H9 (cell line): ENCODE results near the gene APBB2. TPM values are rescaled to one million over a fixed set of nuclear protein-coding genes. Genes with fewer than 3 reads are reported as not detected.

Experiments
- DNase-seq: peaks from one replicate; pipeline ENCODE4 v3.0.0-alpha.2; 2017
- H2AFZ ChIP-seq: one replicate; pipeline ENCODE4 v1.6.1; 2013; ENCODE audit warnings: mild to moderate bottlenecking, low read length, control low read depth, moderate library complexity
- H2AK5ac ChIP-seq: 2 replicates; pipeline ENCODE4 v1.6.1; 2013; ENCODE audit warnings: low read length, control low read depth, mixed read lengths; ENCODE audit not compliant: insufficient read length
- H2BK120ac ChIP-seq: one replicate; pipeline ENCODE4 v1.6.1; 2013; ENCODE audit warnings: low read depth, mild to moderate bottlenecking, low read length, control low read depth, inconsistent platforms; ENCODE audit not compliant: poor library complexity, severe bottlenecking
- H2BK12ac ChIP-seq: 2 replicates; pipeline ENCODE4 v1.6.1; 2013; ENCODE audit warnings: low read length, control low read depth, mixed read lengths, low read depth; ENCODE audit not compliant: insufficient read length
- H2BK15ac ChIP-seq: 2 replicates; pipeline ENCODE4 v1.6.1; 2013; ENCODE audit warnings: low read depth, low read length, control low read depth
- H2BK20ac ChIP-seq: one replicate; pipeline ENCODE4 v1.6.1; 2013; ENCODE audit warnings: low read depth, mild to moderate bottlenecking, low read length, control low read depth, inconsistent platforms; ENCODE audit not compliant: poor library complexity, severe bottlenecking
- H2BK5ac ChIP-seq: 2 replicates; pipeline ENCODE4 v1.6.1; 2013; ENCODE audit warnings: low read length, control low read depth, mixed read lengths; ENCODE audit not compliant: insufficient read length
- H3K14ac ChIP-seq: 2 replicates; pipeline ENCODE4 v1.6.1; 2013; ENCODE audit warnings: low read length, control low read depth; ENCODE audit not compliant: insufficient read depth
- H3K18ac ChIP-seq: 2 replicates; pipeline ENCODE4 v1.6.1; 2013; ENCODE audit warnings: low read depth, mild to moderate bottlenecking, mixed read lengths, low read length, control low read depth; ENCODE audit not compliant: insufficient read length
- H3K23ac ChIP-seq: 2 replicates; pipeline ENCODE4 v1.6.1; 2013; ENCODE audit warnings: low read length, control low read depth, mixed read lengths, low read depth; ENCODE audit not compliant: insufficient read length
- H3K23me2 ChIP-seq: 2 replicates; pipeline ENCODE4 v1.6.1; 2013; ENCODE audit warnings: low read depth, mild to moderate bottlenecking, mixed read lengths, low read length, control low read depth; ENCODE audit not compliant: insufficient read length, poor library complexity, severe bottlenecking
- H3K27ac ChIP-seq: 2 replicates; pipeline ENCODE4 v1.5.1; 2013; ENCODE audit warnings: low read length, control low read depth, mixed read lengths, low read depth; ENCODE audit not compliant: insufficient read length
- H3K27me3 ChIP-seq: 2 replicates; pipeline ENCODE4 v1.6.1; 2013; ENCODE audit warnings: low read length, control low read depth, inconsistent platforms; ENCODE audit not compliant: insufficient read depth
- H3K4ac ChIP-seq: 2 replicates; pipeline ENCODE4 v1.6.1; 2013; ENCODE audit warnings: low read depth, mild to moderate bottlenecking, control low read depth, inconsistent platforms, low read length, moderate library complexity
- H3K4me1 ChIP-seq: 2 replicates; pipeline ENCODE4 v1.6.1; 2013; ENCODE audit warnings: low read length, control low read depth, inconsistent platforms; ENCODE audit not compliant: insufficient read depth
- H3K4me2 ChIP-seq: 2 replicates; pipeline ENCODE4 v1.6.1; 2013; ENCODE audit warnings: low read length, control low read depth, mixed read lengths; ENCODE audit not compliant: insufficient read length, insufficient read depth
- H3K56ac ChIP-seq: 2 replicates; pipeline ENCODE4 v1.6.1; 2013; ENCODE audit warnings: low read depth, mild to moderate bottlenecking, mixed read lengths, low read length, control low read depth; ENCODE audit not compliant: insufficient read length
- H3K79me1 ChIP-seq: 2 replicates; pipeline ENCODE4 v1.6.1; 2013; ENCODE audit warnings: low read depth, mild to moderate bottlenecking, moderate library complexity, low read length, control low read depth, inconsistent platforms; ENCODE audit not compliant: insufficient read depth, poor library complexity, severe bottlenecking
- H3K79me2 ChIP-seq: 2 replicates; pipeline ENCODE4 v1.6.1; 2013; ENCODE audit warnings: low read length, control low read depth, inconsistent platforms; ENCODE audit not compliant: insufficient read depth
- H3K9ac ChIP-seq: 2 replicates; pipeline ENCODE4 v1.6.1; 2013; ENCODE audit warnings: low read length, control low read depth, mixed read lengths; ENCODE audit not compliant: insufficient read length; ENCODE audit errors: extremely low read depth
- H3K9me3 ChIP-seq: one replicate; pipeline ENCODE4 v1.6.1; 2013; ENCODE audit warnings: low read depth, low read length, inconsistent platforms; ENCODE audit not compliant: control insufficient read depth
- H3T11ph ChIP-seq: one replicate; pipeline ENCODE4 v1.6.1; 2013; ENCODE audit warnings: mild to moderate bottlenecking, low read length, control low read depth, inconsistent platforms
- H4K20me1 ChIP-seq: one replicate; pipeline ENCODE4 v1.6.1; 2013; ENCODE audit not compliant: control insufficient read depth, insufficient read length, insufficient read depth
- H4K5ac ChIP-seq: 2 replicates; pipeline ENCODE4 v1.6.1; 2013; ENCODE audit warnings: low read depth, mild to moderate bottlenecking, mixed read lengths, low read length, control low read depth; ENCODE audit not compliant: insufficient read length
- H4K8ac ChIP-seq: replicated peaks from 2 replicates; pipeline ENCODE4 v1.6.1; 2013; ENCODE audit warnings: low read length, control low read depth, mixed read lengths, low read depth; ENCODE audit not compliant: insufficient read length
- H4K91ac ChIP-seq: 2 replicates; pipeline ENCODE4 v1.6.1; 2013; ENCODE audit warnings: low read depth, mild to moderate bottlenecking, moderate library complexity, mixed read lengths, low read length, control low read depth; ENCODE audit not compliant: insufficient read length
- H3K27ac Mint-ChIP-seq, 3 experiments: 2 replicates in 2 of 3; 3 replicates in 1 of 3; pipeline ENCODE4 v1.8.0; 2020 to 2021; ENCODE audit warnings: mixed read lengths in 3 of 3, mild to moderate bottlenecking in 1 of 3, moderate library complexity in 1 of 3
- H3K27me3 Mint-ChIP-seq: 2 replicates; pipeline ENCODE4 v1.8.0; 2021; ENCODE audit warnings: low read depth, mild to moderate bottlenecking, moderate library complexity, mixed read lengths
- H3K36me3 Mint-ChIP-seq, 3 experiments: 2 replicates in 2 of 3; 3 replicates in 1 of 3; pipeline ENCODE4 v1.8.0; 2020 to 2021; ENCODE audit warnings: low read depth in 3 of 3, mixed read lengths in 3 of 3; ENCODE audit not compliant: insufficient read depth in 1 of 3
- H3K4me1 Mint-ChIP-seq, 2 experiments: 2 replicates each; pipeline ENCODE4 v1.8.0; 2020; ENCODE audit warnings: mixed read lengths in 2 of 2
- H3K4me3 Mint-ChIP-seq, 2 experiments: 2 replicates in 1 of 2; 3 replicates in 1 of 2; pipeline ENCODE4 v1.8.0; 2020 to 2021; ENCODE audit warnings: mild to moderate bottlenecking in 2 of 2, mixed read lengths in 2 of 2, moderate library complexity in 1 of 2
- H3K9me3 Mint-ChIP-seq, 2 experiments: 2 replicates in 1 of 2; 3 replicates in 1 of 2; pipeline ENCODE4 v1.8.0; 2020; ENCODE audit warnings: mild to moderate bottlenecking in 2 of 2, mixed read lengths in 2 of 2, moderate library complexity in 1 of 2
- WGBS: extraction: QIAGEN DNeasy Blood & Tissue Kit; methylation state at CpG from one replicate; pipeline ENCODE4 v1.1.7; 2013; ENCODE audit warnings: missing lambda C conversion rate, low lambda C conversion rate, mixed read lengths; ENCODE audit not compliant: insufficient read length; ENCODE audit errors: extremely low coverage; 5-methylcytosine and 5-hydroxymethylcytosine counted together
- total RNA-seq: library from RNA; stranded (reverse); gene quantifications from 2 replicates; pipeline ENCODE4 v1.2.1, GENCODE V29; 2021
- TF ChIP-seq, protein P1 (sequence below): fragments of 200-600 bp; sonication (generic); conservative IDR thresholded peaks from 3 replicates; pipeline ENCODE4 v1.8.0; 2021; ENCODE audit warnings: antibody characterized with exemption, mild to moderate bottlenecking

The APBB2 gene
- total RNA-seq, 1 experiment from 2014 or later: 39.6 TPM

DNA sequence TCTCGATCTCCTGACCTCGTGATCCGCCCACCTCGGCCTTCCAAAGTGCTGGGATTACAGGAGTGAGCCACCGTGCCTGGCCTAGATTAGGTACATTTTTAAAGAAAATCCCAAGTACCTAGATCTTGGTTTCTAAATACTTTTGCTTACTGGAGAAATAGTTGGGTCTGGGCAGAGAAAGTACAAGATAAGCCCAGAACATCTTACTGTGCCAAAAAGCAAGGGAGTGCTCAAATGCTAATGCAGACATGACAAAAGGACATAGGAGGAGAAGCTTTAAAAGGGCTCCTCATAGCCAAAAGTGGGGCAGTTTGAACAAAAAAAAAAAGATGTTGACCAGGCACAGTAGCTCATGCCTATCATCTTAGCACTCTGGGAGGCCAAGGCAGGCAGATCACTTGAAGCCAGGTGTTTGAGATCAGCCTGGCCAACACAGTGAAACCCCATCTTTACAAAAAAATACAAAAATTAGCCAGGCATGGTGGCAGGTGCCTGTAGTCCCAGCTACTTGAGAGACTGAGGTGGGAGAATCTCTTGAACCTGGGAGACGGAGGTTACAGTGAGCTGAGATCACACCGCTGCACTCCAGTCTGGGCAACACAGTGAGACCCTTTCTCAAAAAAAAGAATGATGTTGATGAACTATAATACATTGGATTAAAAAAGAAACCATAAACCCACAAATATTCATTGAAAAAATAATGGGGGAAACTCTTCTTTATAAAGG, 107.5 kb downstream of the APBB2 start:
- Histone ChIP-seq H3K4ac (no peak overlapping the region), H3K56ac (no peak overlapping the region), H4K20me1 (no peaks in the 10 kb centered on the region), H2BK20ac (no peak overlapping the region), H3K79me2 (no peaks in the 10 kb centered on the region; the same call in 1 of the 2 replicates), H3K23me2 (no peaks in the 10 kb centered on the region), H2BK12ac (no peak overlapping the region), H3K14ac (no peak overlapping the region), H3K23ac (no peak overlapping the region), H3K4me2 (no peak overlapping the region), H3K27me3 (no peaks in the 10 kb centered on the region), H4K5ac (no peak overlapping the region), H2BK120ac (no peak overlapping the region), H2AK5ac (no peak overlapping the region), H2BK5ac (no peak overlapping the region), H4K91ac (no peak overlapping the region), H3K9ac (no peak overlapping the region), H2BK15ac (no peak overlapping the region), H2AFZ (no peak overlapping the region), H3K9me3 (no peaks in the 10 kb centered on the region), H3K27ac (no peak overlapping the region), H3T11ph (no peak overlapping the region), H4K8ac (no peak overlapping the region), H3K4me1 (no peaks in the 10 kb centered on the region), H3K18ac (no peak overlapping the region), H3K79me1 (no peaks in the 10 kb centered on the region)
- peaks cover 3% of the 10 kb centered on the region in 2 experiments; a peak in 3 of 5 replicates for H3K9me3 Mint-ChIP-seq
- H3K36me3 Mint-ChIP-seq: peaks cover 0 to 17% (median 0%) of the 10 kb centered on the region in 3 experiments; a peak in 1 of 7 replicates
- H3K4me1 Mint-ChIP-seq: peaks cover 5 to 8% of the 10 kb centered on the region in 2 experiments; a peak in 3 of 4 replicates
- no CpG with 5 or more reads among the region's 7 CpGs for WGBS
- H3K27ac Mint-ChIP-seq: no peak overlapping the region
- H3K4me3 Mint-ChIP-seq: no peak overlapping the region
- no peaks in the 10 kb centered on the region for H3K27me3 Mint-ChIP-seq
- TF ChIP-seq, protein P1, sequence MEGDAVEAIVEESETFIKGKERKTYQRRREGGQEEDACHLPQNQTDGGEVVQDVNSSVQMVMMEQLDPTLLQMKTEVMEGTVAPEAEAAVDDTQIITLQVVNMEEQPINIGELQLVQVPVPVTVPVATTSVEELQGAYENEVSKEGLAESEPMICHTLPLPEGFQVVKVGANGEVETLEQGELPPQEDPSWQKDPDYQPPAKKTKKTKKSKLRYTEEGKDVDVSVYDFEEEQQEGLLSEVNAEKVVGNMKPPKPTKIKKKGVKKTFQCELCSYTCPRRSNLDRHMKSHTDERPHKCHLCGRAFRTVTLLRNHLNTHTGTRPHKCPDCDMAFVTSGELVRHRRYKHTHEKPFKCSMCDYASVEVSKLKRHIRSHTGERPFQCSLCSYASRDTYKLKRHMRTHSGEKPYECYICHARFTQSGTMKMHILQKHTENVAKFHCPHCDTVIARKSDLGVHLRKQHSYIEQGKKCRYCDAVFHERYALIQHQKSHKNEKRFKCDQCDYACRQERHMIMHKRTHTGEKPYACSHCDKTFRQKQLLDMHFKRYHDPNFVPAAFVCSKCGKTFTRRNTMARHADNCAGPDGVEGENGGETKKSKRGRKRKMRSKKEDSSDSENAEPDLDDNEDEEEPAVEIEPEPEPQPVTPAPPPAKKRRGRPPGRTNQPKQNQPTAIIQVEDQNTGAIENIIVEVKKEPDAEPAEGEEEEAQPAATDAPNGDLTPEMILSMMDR: no peak
- DNase-seq: no peak
